ENCODE data around the gene LMX1A. TPM values are rescaled to one million over a fixed set of nuclear protein-coding genes. Genes with fewer than 3 reads are reported as not detected.

The LMX1A gene
- total and polyA plus RNA-seq, 2 experiments from 2014 or later: not detected

DNA sequence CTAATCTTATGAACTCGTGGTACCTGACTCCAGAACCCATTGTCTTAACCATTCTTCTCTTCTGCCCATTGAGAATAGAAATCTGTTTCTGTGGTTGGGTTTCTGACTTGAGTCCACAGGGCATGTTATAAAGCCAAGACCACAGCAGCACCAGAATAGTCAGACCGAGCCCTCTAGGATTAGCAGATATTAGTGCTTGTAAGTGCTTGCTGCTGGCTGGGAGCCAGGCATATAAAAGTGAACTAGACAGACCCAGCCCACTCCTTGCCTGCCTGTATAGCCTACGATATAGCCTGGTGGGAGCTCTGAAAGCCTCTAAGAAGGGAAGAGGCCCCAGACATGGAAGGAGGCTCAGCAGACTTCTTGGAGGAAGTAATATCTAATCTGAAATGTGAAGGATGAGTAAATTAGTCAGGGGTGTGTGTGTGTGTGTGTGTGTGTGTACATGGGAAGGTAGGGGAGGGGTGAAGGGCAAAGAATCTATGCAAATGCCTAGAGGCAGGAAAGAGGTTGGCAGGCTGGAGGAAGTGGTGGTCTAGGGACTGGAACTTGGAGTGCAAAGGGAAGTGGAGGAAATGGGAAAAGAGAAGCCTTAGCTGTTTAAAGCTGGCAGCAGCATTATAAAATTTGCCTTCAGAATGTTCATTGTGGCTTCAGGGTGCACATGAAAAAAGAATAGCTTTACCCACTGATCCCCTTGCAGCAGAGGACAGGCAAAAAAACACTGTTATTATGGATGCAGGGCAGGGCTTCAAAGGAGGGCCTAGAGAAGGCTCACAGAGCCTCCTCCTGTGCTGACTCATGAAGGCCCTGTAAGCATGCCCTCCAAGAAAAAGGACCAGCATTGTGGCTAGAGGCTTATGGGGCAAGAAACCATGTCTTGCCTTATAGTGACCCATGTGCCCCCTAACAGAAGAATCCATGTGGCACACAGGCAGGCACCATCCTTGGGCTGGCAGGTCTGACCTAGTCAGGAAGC, 169.2 kb downstream of the LMX1A start:
- H3F3A ChIP-seq (replicated peaks; ENCODE audit: low read depth): no peaks in the 10 kb centered on the region
- no peaks in the 10 kb centered on the region for H3K27me3 ChIP-seq (ENCODE audit: insufficient read depth)
- H3K4me2 ChIP-seq: no peak overlapping the region
- TF ChIP-seq, protein P1, sequence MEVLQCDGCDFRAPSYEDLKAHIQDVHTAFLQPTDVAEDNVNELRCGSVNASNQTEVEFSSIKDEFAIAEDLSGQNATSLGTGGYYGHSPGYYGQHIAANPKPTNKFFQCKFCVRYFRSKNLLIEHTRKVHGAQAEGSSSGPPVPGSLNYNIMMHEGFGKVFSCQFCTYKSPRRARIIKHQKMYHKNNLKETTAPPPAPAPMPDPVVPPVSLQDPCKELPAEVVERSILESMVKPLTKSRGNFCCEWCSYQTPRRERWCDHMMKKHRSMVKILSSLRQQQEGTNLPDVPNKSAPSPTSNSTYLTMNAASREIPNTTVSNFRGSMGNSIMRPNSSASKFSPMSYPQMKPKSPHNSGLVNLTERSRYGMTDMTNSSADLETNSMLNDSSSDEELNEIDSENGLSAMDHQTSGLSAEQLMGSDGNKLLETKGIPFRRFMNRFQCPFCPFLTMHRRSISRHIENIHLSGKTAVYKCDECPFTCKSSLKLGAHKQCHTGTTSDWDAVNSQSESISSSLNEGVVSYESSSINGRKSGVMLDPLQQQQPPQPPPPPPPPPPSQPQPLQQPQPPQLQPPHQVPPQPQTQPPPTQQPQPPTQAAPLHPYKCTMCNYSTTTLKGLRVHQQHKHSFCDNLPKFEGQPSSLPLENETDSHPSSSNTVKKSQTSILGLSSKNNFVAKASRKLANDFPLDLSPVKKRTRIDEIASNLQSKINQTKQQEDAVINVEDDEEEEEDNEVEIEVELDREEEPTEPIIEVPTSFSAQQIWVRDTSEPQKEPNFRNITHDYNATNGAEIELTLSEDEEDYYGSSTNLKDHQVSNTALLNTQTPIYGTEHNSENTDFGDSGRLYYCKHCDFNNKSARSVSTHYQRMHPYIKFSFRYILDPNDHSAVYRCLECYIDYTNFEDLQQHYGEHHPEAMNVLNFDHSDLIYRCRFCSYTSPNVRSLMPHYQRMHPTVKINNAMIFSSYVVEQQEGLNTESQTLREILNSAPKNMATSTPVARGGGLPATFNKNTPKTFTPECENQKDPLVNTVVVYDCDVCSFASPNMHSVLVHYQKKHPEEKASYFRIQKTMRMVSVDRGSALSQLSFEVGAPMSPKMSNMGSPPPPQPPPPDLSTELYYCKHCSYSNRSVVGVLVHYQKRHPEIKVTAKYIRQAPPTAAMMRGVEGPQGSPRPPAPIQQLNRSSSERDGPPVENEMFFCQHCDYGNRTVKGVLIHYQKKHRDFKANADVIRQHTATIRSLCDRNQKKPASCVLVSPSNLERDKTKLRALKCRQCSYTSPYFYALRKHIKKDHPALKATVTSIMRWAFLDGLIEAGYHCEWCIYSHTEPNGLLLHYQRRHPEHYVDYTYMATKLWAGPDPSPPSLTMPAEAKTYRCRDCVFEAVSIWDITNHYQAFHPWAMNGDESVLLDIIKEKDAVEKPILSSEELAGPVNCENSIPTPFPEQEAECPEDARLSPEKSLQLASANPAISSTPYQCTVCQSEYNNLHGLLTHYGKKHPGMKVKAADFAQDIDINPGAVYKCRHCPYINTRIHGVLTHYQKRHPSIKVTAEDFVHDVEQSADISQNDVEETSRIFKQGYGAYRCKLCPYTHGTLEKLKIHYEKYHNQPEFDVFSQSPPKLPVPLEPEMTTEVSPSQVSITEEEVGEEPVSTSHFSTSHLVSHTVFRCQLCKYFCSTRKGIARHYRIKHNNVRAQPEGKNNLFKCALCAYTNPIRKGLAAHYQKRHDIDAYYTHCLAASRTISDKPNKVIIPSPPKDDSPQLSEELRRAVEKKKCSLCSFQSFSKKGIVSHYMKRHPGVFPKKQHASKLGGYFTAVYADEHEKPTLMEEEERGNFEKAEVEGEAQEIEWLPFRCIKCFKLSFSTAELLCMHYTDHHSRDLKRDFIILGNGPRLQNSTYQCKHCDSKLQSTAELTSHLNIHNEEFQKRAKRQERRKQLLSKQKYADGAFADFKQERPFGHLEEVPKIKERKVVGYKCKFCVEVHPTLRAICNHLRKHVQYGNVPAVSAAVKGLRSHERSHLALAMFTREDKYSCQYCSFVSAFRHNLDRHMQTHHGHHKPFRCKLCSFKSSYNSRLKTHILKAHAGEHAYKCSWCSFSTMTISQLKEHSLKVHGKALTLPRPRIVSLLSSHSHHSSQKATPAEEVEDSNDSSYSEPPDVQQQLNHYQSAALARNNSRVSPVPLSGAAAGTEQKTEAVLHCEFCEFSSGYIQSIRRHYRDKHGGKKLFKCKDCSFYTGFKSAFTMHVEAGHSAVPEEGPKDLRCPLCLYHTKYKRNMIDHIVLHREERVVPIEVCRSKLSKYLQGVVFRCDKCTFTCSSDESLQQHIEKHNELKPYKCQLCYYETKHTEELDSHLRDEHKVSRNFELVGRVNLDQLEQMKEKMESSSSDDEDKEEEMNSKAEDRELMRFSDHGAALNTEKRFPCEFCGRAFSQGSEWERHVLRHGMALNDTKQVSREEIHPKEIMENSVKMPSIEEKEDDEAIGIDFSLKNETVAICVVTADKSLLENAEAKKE (CRISPR knock-in tag; IDR thresholded peaks at IDR 0.05): no peak
- TF ChIP-seq EZH2phosphoT487 (IDR thresholded peaks at IDR 0.05; ENCODE audit: unreplicated experiment) (no peak), CREB1 (CRISPR knock-in tag; IDR thresholded peaks at IDR 0.05; ENCODE audit: low read depth) (no peak), JUNB (IDR thresholded peaks at IDR 0.05; ENCODE audit: unreplicated experiment) (no peak), STAT1 (IDR thresholded peaks at IDR 0.05; ENCODE audit: unreplicated experiment) (no peak), POLR2AphosphoS5 (IDR thresholded peaks at IDR 0.05; ENCODE audit: low read depth) (no peak)
- TF ChIP-seq, protein P2, sequence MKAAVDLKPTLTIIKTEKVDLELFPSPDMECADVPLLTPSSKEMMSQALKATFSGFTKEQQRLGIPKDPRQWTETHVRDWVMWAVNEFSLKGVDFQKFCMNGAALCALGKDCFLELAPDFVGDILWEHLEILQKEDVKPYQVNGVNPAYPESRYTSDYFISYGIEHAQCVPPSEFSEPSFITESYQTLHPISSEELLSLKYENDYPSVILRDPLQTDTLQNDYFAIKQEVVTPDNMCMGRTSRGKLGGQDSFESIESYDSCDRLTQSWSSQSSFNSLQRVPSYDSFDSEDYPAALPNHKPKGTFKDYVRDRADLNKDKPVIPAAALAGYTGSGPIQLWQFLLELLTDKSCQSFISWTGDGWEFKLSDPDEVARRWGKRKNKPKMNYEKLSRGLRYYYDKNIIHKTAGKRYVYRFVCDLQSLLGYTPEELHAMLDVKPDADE (IDR thresholded peaks at IDR 0.05): no peak
- H3K4me1 Mint-ChIP-seq: no peaks in the 10 kb centered on the region
- H3K9me2 ChIP-seq (ENCODE audit: insufficient read depth): no peaks in the 10 kb centered on the region
- H3K36me3 Mint-ChIP-seq (ENCODE audit: low read depth): peaks cover 11% of the 10 kb centered on the region
- no peaks in the 10 kb centered on the region for H3K4me1 ChIP-seq (ENCODE audit: insufficient read depth)
- H3K9me3 Mint-ChIP-seq: peaks cover 23% of the 10 kb centered on the region
- no peak overlapping the region for H3K27ac Mint-ChIP-seq
- H3K36me3 ChIP-seq (ENCODE audit: insufficient read depth): no peaks in the 10 kb centered on the region
- H3K27ac ChIP-seq (ENCODE audit: low read depth): no peak overlapping the region
- no peak overlapping the region for H3K4me3 Mint-ChIP-seq
- H2AFZ ChIP-seq: no peak overlapping the region
- H3K27me3 Mint-ChIP-seq (ENCODE audit: insufficient read depth, low read depth, poor library complexity): peaks cover 2% of the 10 kb centered on the region
- H3K79me2 ChIP-seq (replicated peaks; ENCODE audit: insufficient read depth): no peaks in the 10 kb centered on the region
- ATAC-seq: no peak
- H4K20me1 ChIP-seq (replicated peaks; ENCODE audit: insufficient read depth): no peaks in the 10 kb centered on the region
- DNase-seq (ENCODE audit: low spot score): no peak
- no peak overlapping the region for H3K4me3 ChIP-seq

Data from GM23338 (cell line).